Measurements from ENCODE around the gene DDX17. TPM values are rescaled to one million over a fixed set of nuclear protein-coding genes. Genes with fewer than 3 reads are reported as not detected.

Gene DDX17
- total and polyA plus RNA-seq, 10 of the 15 experiments (the other 5 are each of a cell fraction or from before 2014, with no cell fraction given): 25.2 to 778 (median 266) TPM

DNA sequence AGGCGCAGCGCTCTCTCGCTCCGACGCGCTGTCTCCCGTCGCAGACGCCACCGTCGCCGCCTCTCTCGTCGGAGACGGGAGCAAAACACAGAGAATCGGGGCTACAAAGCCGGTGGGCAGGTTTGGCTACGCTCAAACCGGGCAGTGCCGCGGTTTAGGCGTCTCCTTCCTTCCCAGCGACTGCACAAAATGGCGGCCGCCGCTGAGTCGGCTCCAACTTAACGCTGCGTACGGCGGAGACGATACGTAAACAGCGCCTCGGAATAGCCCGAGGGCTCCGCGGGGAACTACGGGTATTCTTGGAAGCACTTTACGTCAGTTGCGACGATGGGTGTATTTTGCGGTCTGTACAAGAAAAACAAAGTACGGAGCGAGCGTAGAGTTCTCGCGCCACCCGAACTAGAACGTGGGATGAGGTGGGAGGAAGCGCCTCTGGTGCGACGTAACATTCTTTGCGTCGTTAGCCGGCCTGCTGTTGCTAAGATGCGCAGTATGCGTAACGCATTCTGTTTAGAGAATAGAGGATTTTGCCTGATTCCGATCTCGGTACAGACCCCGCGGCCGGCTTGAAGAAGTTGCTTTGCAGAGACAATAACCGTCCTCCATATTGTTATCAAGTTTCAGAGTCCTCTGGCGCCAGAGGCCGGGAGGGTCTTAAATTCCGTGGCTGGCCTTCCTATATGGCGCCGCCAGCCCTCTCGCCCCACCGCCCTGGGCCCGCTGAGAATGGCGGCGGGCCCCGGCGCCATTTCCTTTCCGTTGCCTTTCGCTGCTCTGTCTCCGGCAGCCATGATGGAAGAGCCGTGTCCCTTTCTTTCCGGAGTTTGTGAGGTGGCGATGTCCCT lies at the start of gene DDX17 (continued):
- peak; percentile 93; the same call in 1 of the 2 replicates for TF ChIP-seq ZNF207 (IDR thresholded peaks at IDR 0.05; ENCODE audit: borderline replicate concordance)
- TF ChIP-seq TAF1 (IDR thresholded peaks at IDR 0.05; ENCODE audit: borderline replicate concordance, low read depth, low read length): peak; percentile 93
- no peak for TF ChIP-seq WRNIP1 (IDR thresholded peaks at IDR 0.05; ENCODE audit: borderline replicate concordance, low read depth, low read length)
- no peak for TF ChIP-seq MEF2B (IDR thresholded peaks at IDR 0.05; ENCODE audit: partially characterized antibody, poor library complexity, severe bottlenecking)

DNA sequence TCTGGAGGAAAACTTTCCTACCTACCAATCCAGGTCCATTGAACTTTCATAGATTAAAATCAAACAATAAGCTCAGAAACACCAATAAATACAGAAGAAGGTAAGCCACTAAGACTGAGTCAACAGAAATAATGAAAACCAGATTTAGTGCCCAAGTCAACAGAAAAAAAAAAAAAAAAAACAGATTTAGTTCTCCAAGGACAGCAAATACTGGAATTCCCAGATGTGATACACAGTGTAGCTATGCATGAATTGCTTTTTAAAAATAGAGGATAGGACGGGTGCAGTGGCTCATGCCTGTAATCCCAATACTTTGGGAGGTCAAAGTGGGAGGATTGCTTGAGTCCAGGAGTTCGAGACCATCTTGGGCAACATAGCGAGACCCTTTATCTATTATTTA lies 48.2 kb upstream of the DDX17 start:
- BruUV-seq (replicated peaks): no TSS peak
- H3K27me3 ChIP-seq (replicated peaks in 1 of 2; ENCODE audit: control insufficient read depth in 2 of 2, insufficient read depth in 2 of 2, low read length in 1 of 2): no peaks in the 10 kb centered on the region
- no peaks in the 10 kb centered on the region for H3K9me3 ChIP-seq (replicated peaks; ENCODE audit: control insufficient read depth, insufficient read depth, low read length)
- H3K4me2 ChIP-seq (ENCODE audit: control insufficient read depth, insufficient read depth): no peak overlapping the region
- no peak overlapping the region for H2AFZ ChIP-seq (ENCODE audit: control insufficient read depth, low read depth, low read length)
- ATAC-seq (no peak), DNase-seq (ENCODE audit: low read depth, low spot score) (no peak), FAIRE-seq (no peak)
- H3K36me3 ChIP-seq (ENCODE audit: control insufficient read depth in 2 of 2, insufficient read depth in 2 of 2, low read length in 1 of 2): no peaks in the 10 kb centered on the region
- no peak overlapping the region for H3K27ac ChIP-seq (ENCODE audit: control insufficient read depth, insufficient read depth)
- POLR2A ChIA-PET: interaction anchor here (0.6 to 0.7 kb wide), 2 partner anchors 87 to 345 kb away, joined by 3 to 8 read pairs; no protein-coding TSS in a partner anchor
- H4K20me1 ChIP-seq (ENCODE audit: control insufficient read depth, insufficient read depth): no peaks in the 10 kb centered on the region
- H3K4me3 ChIP-seq: no peak overlapping the region
- H3K9ac ChIP-seq (ENCODE audit: control insufficient read depth, insufficient read depth, low read length): no peak overlapping the region
- in situ Hi-C loops (cut with MboI): no loop called here
- H3K79me2 ChIP-seq (ENCODE audit: control insufficient read depth, insufficient read depth, low read length): no peaks in the 10 kb centered on the region
- RAD21 ChIA-PET (ENCODE audit: unreplicated experiment): no interaction called here
- SMC1A ChIA-PET (ENCODE audit: uncharacterized antibody, unreplicated experiment): no interaction called here
- intact Hi-C loops (cut with micrococcal nuclease; ENCODE audit: unreplicated experiment): no loop called here
- CTCF ChIA-PET: interaction anchor here (1.3 kb wide), 2 partner anchors 14 to 501 kb away, joined by 4 read pairs; no protein-coding TSS in a partner anchor
- WGBS (ENCODE audit: insufficient coverage, insufficient replicate concordance, low lambda C conversion rate, missing lambda C conversion rate): 67% methylated on average over 3 of the region's 3 CpGs
- no peaks in the 10 kb centered on the region for H3K4me1 ChIP-seq (ENCODE audit: control insufficient read depth, insufficient read depth, low read length)
- TF ChIP-seq NFYA (IDR thresholded peaks at IDR 0.05; ENCODE audit: borderline replicate concordance, low read depth, low read length) (no peak), SP1 (IDR thresholded peaks at IDR 0.05; ENCODE audit: low read depth, low read length) (no peak), ETV6 (conservative IDR thresholded peaks at IDR 0.05 in 1 of 2, IDR thresholded peaks at IDR 0.05 in 1 of 2; ENCODE audit: borderline replicate concordance in 1 of 2, low read depth in 1 of 2) (no peak), CBX5 (IDR thresholded peaks at IDR 0.05; ENCODE audit: low read depth) (no peak), POLR2A (IDR thresholded peaks at IDR 0.05; ENCODE audit: low read depth, low read length) (no peak), CHD4 (IDR thresholded peaks at IDR 0.05) (no peak), NBN (IDR thresholded peaks at IDR 0.05) (no peak), SIN3A (IDR thresholded peaks at IDR 0.05; ENCODE audit: low read depth, low read length) (no peak)
- TF ChIP-seq, protein P1, sequence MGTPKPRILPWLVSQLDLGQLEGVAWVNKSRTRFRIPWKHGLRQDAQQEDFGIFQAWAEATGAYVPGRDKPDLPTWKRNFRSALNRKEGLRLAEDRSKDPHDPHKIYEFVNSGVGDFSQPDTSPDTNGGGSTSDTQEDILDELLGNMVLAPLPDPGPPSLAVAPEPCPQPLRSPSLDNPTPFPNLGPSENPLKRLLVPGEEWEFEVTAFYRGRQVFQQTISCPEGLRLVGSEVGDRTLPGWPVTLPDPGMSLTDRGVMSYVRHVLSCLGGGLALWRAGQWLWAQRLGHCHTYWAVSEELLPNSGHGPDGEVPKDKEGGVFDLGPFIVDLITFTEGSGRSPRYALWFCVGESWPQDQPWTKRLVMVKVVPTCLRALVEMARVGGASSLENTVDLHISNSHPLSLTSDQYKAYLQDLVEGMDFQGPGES (IDR thresholded peaks at IDR 0.05): no peak
- TF ChIP-seq, protein P2, sequence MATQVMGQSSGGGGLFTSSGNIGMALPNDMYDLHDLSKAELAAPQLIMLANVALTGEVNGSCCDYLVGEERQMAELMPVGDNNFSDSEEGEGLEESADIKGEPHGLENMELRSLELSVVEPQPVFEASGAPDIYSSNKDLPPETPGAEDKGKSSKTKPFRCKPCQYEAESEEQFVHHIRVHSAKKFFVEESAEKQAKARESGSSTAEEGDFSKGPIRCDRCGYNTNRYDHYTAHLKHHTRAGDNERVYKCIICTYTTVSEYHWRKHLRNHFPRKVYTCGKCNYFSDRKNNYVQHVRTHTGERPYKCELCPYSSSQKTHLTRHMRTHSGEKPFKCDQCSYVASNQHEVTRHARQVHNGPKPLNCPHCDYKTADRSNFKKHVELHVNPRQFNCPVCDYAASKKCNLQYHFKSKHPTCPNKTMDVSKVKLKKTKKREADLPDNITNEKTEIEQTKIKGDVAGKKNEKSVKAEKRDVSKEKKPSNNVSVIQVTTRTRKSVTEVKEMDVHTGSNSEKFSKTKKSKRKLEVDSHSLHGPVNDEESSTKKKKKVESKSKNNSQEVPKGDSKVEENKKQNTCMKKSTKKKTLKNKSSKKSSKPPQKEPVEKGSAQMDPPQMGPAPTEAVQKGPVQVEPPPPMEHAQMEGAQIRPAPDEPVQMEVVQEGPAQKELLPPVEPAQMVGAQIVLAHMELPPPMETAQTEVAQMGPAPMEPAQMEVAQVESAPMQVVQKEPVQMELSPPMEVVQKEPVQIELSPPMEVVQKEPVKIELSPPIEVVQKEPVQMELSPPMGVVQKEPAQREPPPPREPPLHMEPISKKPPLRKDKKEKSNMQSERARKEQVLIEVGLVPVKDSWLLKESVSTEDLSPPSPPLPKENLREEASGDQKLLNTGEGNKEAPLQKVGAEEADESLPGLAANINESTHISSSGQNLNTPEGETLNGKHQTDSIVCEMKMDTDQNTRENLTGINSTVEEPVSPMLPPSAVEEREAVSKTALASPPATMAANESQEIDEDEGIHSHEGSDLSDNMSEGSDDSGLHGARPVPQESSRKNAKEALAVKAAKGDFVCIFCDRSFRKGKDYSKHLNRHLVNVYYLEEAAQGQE (IDR thresholded peaks at IDR 0.05; ENCODE audit: low read depth, low read length): no peak
- TF ChIP-seq, protein P3, sequence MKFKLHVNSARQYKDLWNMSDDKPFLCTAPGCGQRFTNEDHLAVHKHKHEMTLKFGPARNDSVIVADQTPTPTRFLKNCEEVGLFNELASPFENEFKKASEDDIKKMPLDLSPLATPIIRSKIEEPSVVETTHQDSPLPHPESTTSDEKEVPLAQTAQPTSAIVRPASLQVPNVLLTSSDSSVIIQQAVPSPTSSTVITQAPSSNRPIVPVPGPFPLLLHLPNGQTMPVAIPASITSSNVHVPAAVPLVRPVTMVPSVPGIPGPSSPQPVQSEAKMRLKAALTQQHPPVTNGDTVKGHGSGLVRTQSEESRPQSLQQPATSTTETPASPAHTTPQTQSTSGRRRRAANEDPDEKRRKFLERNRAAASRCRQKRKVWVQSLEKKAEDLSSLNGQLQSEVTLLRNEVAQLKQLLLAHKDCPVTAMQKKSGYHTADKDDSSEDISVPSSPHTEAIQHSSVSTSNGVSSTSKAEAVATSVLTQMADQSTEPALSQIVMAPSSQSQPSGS (IDR thresholded peaks at IDR 0.05; ENCODE audit: low read length): no peak
